22Rv1 (cell line): ENCODE results near the gene KIF26A.

ENCODE experiments used
- ZFX ChIP-seq: fragments of 450-650 bp; IDR thresholded peaks from 2 replicates; pipeline ENCODE4 v1.6.1; 2017; ENCODE audit warnings: antibody characterized with exemption, borderline replicate concordance
- TF ChIP-seq, protein P1 (sequence below): fragments of 450-650 bp; IDR thresholded peaks from 2 replicates; pipeline ENCODE4 v1.5.1; 2017; ENCODE audit warnings: mild to moderate bottlenecking

- TF ChIP-seq, protein P1, sequence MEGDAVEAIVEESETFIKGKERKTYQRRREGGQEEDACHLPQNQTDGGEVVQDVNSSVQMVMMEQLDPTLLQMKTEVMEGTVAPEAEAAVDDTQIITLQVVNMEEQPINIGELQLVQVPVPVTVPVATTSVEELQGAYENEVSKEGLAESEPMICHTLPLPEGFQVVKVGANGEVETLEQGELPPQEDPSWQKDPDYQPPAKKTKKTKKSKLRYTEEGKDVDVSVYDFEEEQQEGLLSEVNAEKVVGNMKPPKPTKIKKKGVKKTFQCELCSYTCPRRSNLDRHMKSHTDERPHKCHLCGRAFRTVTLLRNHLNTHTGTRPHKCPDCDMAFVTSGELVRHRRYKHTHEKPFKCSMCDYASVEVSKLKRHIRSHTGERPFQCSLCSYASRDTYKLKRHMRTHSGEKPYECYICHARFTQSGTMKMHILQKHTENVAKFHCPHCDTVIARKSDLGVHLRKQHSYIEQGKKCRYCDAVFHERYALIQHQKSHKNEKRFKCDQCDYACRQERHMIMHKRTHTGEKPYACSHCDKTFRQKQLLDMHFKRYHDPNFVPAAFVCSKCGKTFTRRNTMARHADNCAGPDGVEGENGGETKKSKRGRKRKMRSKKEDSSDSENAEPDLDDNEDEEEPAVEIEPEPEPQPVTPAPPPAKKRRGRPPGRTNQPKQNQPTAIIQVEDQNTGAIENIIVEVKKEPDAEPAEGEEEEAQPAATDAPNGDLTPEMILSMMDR = no peak
- no peak for TF ChIP-seq ZFX
These were observed 55.6 kb downstream of the KIF26A start for GRCh38 chr14:104194016-104194415.
